GM13977 (cell line): ENCODE results near the gene WSB1.

ENCODE experiments used
- DNase-seq: peaks from one replicate; pipeline ENCODE4 v3.0.0; 2012; ENCODE audit warnings: low spot score
- in situ Hi-C: fragments of 300-500 bp; cut with MboI; formaldehyde crosslinking; loops from one replicate; pipeline ENCODE4 v1.12.0; 2022; ENCODE audit warnings: low sequenced_read_pairs, low pct_unique_long_range_greater_than_20kb, mixed read lengths, inconsistent platforms; ENCODE audit not compliant: unreplicated experiment
- TF ChIP-seq, protein P1 (sequence below): IDR thresholded peaks from 2 replicates; pipeline ENCODE4 v1.5.1; 2012; ENCODE audit warnings: mild to moderate bottlenecking, control low read depth; ENCODE audit not compliant: insufficient read depth; ENCODE audit errors: extremely low read depth, missing control alignments

Gene WSB1

DNA sequence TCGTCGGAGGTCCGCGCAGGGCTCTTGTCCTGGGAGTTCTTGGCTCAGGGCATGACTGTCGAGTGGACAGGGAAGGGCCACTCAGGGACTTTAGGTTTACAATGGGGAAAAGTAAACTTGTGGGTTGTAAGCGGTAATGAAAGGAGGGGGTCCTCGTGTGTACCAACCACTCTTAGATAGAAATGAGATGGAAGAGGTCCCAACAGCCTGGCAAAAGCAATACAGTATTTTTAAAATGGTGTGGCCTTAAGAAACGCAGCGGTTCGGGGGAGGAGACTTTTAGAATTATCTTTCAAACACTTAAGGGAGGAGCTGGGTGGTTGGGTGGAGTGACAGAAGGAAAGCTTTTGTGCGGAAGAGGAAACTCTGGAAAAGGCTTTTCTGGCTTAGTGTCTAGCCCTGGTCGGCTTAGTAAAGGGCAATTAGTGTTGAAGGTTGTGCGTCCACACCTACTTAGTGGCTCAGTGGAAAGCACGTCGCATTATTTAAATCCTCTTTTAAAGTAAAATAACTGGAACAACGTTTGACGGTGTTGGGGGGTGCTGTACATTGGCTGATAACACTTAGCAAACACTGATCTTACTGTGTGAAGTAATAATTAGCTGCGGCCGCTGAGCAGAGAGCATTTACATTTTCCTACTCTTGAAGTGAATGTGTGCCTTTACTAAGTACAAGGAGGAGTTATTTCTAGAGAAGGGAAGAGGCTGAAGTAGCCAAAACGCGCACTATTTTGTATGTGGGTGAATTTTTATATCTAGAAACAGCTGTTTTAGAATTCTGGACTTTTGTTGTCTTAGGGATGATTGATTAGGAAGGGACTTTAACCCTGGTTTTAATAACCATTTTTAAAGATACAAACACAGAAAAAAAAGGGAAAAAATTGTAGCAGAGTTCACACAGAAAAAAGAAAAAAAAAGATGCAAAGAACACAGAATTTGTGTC, 1.0 kb downstream of the WSB1 start:
- DNase-seq: peak; percentile 71
- TF ChIP-seq, protein P1, sequence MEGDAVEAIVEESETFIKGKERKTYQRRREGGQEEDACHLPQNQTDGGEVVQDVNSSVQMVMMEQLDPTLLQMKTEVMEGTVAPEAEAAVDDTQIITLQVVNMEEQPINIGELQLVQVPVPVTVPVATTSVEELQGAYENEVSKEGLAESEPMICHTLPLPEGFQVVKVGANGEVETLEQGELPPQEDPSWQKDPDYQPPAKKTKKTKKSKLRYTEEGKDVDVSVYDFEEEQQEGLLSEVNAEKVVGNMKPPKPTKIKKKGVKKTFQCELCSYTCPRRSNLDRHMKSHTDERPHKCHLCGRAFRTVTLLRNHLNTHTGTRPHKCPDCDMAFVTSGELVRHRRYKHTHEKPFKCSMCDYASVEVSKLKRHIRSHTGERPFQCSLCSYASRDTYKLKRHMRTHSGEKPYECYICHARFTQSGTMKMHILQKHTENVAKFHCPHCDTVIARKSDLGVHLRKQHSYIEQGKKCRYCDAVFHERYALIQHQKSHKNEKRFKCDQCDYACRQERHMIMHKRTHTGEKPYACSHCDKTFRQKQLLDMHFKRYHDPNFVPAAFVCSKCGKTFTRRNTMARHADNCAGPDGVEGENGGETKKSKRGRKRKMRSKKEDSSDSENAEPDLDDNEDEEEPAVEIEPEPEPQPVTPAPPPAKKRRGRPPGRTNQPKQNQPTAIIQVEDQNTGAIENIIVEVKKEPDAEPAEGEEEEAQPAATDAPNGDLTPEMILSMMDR: no peak
- in situ Hi-C loops: no loop called here

DNA sequence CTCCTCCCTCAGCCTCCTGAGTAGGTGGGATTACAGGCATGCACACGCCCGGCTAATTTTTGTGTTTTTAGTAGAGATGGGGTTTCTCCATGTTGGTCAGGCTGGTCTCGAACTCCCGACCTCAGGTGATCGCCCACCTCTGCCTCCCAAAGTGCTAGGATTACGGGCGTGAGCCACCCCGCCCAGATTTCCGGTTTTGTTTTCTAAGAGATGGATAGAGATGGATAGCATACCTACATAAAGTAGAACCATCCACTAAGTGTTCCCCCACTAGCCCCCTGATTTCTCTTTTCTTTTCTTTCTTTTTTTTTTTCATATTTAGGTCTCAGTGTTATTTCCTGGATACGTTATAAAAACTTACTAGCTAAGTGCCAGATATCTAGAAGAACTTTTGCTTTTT, 2.0 kb downstream of the WSB1 start:
- in situ Hi-C loops: no loop called here

GRCh38 chr17:27296428-27296979, 2.6 kb downstream of the WSB1 start:
- in situ Hi-C loops: no loop called here
- no peak for DNase-seq
- TF ChIP-seq, protein P1: no peak

More for the DNA sequence above, 2.0 kb downstream of the WSB1 start:
- TF ChIP-seq, protein P1: no peak
- no peak for DNase-seq

DNA sequence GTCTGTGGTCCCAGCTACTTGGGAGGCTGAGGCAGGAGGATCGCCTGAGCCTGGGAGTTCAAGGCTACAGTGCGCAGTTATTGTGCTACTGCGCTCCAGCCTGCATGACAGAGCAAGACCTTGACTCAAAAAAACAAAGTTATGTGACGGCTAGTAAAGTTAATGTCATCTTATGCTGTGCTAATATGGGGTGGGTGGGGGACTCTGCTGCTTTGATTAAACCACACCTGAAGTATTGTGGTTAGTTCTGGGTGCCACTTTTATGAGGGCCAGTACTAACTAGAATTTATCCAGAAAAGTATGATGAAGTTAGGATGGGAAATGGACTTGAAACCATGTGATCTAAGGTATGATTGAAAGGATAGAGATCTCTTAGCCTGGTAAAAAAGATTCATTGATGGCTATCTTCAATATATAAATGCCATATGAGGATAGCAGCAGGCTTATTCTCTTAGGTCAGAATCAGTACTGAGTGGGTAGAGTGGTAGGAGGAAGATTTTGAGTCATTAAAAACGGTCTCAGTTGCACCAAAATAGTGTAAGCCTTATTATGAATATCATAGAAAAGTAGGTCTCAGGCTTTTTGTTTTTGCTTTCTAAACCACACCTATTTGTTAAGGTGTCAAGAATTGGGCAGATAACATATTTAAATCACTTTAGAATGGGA, 5.6 kb downstream of the WSB1 start:
- in situ Hi-C loops: no loop called here
- TF ChIP-seq, protein P1: no peak
- no peak for DNase-seq

DNA sequence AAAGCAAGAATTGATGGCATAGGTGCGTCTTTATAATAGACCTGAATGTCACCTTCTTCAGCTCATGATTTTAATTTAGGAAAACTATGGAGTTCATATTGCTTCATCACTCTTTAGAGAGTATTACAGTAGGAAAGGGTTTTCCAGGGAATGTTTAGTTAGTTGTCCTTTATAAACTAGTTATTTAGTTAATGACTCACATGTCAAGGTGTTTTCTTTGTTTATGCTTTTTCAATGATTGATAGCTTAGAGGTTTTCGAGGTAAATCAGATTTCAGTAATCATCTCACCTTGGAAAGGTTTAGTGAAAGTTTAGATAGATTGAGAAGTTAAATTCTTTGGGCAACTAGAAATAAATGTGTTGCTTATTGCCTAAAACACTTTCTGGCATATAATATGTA, 9.8 kb downstream of the WSB1 start:
- in situ Hi-C loops: no loop called here
- TF ChIP-seq, protein P1: no peak
- no peak for DNase-seq

GRCh38 chr17:27306276-27306835, 12.4 kb downstream of the WSB1 start:
- no peak for DNase-seq
- TF ChIP-seq, protein P1: no peak
- in situ Hi-C loops: no loop called here
